ENCODE results near the gene SNAI3.

SNAI3 gene

DNA sequence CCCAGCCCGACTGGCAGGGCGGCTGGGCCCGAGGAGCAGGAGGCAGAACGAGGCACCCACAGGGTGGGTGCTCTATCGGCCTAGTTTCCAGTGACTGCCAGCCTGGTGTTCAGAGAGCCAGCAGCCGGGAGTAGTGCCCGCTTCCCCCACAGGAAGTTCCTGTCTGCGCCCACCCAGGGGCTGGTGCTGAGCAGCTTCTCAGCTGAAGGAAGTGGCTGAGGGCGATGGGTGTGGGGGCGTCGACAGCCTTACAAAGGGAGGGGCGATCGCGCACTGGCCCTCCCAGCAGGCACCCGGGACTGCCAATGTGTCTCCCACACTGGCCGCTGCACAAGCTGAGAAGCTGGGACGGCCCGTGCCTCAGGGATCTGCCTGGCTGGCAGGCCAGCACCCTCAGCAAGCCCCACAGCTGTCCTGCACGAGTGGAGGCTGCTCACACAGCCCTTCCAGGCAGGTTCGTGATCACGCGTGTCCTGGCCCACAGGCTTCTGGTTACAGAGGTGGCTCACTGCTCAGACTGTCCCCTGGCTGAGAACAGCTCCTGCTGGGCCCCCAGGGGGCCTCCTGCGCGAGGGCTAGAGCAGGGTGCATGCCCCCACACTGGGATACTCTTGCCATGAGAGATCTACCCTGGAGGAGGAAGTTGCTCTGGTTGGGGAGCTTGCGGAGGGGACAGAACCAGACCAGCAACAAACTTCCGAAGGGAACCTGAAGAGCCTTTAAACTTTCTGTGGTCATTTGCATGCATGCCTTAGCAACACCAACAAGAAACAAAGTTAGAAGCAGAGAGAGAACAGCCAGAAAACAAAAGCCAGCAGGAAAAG lies 17.4 kb upstream of the SNAI3 start:
- no peak for DNase-seq

DNA sequence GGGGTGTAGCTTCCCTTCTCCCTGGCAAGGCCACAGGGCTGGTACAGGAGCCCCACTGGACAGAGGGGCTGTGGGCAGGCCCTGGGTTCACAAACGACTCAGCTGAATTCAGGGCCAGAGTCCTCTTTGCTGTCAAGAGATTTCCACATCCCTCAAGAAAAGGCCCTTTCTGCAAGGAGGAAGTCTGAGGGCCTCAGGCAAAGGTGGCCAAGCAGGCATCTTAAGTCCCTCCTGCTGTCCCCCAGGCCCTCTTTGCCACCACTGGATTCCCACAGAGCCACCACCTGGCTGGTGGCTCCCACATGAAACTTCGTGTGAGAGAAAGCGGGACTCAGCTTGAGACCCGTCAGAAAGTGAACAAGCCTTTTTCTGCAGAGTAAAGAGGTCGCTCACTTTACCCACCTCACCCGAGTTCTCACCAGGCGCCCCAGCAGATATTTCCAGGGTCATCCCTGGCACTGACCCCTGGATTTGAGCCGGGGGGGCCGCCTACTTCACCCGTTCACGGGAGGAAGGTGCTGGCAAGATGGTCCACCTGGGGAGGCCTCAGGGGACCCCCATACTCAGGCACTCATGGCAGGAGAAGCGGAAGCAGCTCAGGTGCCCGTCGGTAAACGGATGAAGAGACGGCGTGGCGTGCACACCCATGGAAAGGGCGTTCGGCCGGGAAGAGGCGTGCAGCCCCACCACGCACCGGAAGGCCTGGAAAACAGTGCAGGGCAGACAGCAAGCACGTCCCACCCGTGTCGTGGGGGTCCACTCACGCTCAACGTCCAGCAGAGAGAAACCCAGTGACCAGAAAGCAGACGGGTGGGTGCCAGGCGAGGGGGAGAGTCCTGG lies 16.3 kb upstream of the SNAI3 start:
- no peak for DNase-seq

DNA sequence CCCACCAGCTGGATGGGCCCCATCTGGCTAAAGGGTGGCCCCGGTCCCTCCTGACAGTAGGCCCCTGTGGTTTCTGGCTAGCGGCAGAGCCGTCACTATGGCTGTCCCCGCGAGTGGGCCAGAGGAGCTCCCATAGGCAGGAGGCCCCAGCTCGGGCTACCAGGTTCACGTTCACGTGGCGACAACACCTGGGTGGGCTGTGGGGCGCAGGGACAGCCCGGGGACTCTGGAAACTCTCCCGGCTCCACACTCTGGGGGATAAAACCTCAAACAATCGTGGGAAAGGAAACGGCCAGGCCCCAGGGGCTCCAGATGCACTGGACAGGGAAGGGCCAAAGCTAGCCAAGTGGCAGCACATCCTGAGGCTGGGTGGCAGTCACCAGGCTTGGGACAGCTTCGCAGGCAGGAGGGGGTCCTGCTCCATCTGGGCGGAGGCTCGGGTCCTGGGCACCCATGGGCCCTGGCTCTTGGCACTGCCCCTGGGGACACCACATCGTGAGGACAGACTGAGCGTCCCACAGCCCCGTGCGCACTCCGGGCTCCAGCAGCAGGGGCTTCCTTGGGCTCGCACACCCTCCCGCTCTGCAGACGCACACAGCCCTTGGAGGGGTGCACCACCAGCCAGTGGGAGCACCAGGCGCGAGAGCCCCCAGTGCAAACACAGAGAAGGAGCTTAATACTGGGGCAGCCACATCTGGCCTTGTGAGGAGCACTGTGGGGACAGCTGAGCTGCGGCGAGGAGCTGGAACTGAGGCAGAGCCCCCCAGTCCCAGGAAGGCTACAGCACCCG lies 15.5 kb upstream of the SNAI3 start:
- DNase-seq, result no peak

DNA sequence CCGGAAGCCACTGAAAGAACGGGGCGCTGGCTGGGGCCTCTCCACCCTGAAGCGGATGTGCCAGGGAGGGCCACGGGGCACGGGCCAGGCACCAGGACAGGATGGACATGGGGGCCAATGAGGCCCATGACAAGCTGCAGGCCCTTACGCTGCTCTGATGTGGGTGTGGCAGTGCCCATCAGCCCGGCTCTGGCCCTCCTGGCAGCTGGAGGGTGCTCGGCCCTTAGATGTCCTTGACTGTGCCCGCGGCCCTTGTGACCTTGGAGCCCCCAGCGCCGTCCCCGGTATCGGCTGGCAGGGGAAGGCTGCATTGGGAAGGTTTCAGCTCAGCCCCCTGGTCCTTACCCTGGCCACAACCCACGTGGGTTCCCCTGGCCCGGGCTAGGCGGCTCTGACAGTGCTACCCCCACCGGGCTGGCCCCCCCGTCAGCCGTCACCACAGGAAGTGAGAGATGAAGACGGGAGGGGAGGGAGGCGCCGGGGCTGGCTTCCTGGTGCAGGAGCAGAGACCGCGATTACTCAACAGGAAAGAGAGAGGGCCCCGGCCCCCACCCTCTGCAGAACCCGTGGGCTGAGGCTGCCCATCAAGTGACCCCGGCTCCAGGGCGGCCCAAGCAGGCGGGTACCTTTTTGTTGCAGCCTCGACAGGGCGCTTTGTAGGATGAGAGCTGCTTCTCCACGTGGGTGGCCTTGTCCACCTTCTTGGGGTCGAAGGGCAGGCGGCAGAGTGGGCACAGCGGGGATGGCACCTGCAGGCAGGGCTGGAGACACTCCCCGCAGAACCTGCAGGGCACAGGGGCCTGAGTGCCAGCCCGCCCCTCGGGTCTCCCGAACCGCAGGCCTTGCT lies 14.6 kb upstream of the SNAI3 start:
- no peak for DNase-seq

DNA sequence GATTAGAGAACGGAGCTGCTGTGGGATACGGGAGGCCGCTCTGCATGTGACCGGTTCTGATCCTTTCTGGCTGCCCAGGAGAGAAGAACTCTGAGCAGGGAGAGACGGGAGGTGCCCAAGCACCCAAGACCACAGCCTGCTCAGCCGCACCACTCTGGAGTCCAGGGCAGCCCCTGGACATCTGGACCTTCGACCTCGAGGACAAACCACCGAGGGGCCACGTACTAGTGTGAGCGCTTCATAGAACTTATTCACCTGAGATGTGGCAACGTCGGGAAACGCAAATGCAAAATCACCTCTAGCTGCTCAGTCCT lies 14.0 kb upstream of the SNAI3 start:
- no peak for DNase-seq

DNA sequence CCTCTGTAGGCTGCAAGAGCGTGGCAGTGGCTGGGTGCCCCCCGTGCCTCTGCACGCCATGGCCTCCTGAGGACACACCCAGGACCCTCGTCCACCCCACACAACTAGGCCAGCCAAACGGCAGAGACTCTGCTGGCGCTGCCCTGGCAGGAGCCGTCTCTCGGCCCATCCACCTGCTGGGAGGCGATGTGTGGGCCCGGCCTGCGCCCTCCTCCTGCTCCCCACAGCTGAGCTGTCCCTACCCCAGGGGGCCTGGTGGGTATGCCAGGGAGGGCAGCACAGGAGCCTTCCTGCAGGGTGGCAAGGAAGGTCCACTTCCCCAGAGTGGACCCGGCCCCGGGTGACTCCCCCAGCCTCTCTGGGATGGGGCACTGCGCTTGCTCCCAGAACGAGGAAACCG lies 12.9 kb upstream of the SNAI3 start:
- no peak for DNase-seq

DNA sequence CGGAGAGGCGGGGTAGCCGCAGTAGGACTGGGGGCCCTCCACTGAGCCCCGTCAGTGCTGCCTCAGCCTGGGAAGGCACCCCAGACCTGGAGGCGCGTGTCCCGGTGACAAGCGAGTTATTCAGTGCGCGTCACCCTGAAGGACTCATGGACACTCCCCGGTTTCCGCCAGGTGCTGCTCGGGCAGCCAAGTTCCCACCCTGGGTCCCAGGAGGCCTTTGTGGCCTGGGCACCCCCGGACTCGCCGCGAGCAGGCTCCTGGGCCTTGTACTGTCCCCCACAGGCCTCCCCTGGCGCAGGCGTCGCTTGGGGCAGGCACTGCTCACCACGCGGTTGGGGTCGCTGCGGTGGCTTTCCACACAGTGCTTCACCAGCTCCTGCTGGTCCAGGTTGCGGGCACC lies 12.3 kb upstream of the SNAI3 start:
- no peak for DNase-seq

DNA sequence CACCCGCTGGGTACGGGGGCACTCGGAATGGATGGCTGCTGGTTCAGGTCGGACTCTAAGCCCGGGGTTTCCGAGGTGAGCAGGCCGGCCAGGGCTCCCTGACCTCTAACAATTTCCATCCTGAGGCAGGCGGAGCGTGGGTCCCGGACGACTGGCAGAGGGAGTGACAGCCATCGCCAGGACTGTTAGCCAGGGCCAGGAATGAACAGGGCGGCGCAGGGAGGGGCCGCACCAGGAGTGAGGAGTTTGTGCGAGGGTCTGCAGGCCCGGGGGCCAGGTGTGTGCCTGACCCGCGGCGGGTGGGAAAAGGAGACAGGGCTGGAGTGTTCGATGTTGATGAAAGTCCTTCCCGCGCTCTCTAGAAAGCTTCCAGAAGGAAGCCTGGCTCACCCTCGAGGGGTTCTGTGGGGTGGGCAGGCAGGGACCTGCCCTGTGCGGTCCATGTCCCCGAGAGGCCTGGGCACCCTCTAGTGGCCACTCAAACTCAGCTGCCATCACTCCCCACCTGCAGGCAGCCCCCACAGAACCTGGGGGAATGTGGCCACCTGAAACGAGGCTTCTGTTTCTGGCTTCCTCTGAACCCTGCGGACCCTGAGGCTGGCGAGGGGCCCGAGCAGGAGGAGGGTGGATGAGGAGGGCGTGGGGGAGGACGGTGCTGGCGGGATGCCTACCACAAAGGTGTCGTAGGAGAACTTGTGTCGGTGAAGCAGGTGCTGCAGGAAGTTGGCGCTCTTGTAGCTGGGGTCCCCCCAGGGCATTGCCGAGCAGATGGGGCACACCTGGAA lies 11.7 kb upstream of the SNAI3 start:
- no peak for DNase-seq

DNA sequence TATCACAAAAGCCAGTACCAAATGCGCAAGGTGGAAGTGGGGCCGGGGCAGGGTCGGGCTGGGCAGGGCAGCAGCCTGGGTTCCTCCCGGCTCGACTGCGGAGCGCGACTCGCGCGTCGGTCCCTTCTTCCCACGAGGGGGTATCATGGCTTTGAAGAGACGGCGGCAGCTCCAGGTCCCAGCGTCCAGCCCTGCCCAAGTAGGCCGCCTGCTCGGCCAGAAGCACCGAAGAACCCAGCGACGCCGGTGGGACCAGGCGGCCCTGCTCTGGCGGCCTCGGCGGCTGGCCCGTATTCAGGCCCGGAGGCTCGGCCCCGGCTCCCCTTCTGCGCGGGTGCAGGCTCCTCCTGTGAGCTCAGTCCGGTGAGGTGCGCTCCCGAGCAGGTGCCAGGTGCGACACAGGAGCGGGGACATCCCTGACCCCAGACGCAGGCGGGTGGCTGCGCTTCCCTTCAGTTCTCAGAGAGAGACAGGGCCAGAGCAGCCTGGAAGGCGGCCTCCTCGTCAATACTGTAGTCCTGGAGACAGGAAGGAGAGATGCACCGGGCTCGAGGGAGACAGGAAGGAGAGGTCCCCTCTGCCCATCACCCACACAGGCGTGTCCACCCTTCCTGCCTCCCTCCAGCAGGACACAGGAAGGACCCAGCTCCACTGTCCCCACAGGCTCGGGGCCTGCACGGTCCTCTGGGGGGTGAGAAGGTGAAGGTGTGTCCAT lies 11.0 kb upstream of the SNAI3 start:
- no peak for DNase-seq

DNA sequence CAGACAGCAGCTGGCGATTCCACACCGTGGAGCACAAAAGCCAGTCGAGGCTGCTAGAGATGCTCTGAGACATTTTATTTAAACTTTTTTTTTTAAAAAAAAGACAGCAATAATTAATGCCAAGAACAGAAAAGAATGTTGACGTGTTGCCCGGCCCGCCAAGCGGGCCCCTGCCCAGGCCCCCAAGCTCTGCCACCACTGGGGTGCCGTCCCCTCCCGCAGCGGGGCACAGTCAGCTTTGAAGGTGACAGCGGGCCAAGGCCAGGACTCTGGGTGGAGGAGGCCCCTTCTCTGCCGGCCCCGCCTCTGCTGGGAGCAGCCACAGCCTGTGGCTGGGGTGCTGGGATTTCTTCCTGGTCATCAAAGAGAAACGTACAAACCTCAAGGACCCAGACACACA lies 10.1 kb upstream of the SNAI3 start:
- DNase-seq, result no peak

DNA sequence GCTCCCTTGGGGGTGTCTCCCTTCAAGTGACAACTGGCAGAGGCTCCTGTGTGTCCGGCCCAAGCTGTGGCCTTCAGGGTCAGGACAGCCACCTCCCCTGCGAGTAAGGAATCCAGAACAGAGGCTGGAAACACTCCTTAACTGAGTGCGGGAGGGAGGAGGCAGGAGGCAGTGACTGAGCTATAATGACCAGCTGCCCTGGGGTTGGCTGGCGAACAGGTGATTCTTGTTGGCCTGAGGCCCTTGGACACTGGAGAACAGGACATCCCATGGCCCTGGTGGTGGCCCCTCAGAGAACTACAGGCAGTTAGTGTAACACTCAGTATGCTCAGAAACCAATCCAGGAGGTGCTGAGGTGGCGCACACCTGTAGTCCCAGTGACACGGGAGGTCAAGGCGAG lies 9.4 kb upstream of the SNAI3 start:
- DNase-seq, result no peak

DNA sequence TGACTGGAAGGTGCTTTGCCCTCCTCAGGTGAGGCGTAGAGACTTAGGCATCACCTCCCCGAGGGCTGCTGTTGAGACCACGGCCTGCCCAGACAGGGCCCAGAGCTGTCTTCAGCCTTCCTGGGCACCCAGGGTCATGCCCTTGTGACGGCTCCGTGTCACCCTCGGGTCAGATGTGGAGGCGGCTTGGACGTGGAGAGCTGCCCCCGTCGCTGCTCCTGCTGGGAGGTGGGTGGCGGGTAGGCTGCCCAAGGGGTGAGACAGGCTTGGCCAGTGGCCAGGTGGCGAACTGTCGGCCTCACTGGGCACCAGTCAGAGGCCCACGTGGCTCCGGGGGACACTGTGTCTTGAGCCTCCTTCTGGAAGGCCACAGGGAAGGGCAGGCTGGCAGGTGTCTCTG lies 8.9 kb upstream of the SNAI3 start:
- DNase-seq, result no peak

DNA sequence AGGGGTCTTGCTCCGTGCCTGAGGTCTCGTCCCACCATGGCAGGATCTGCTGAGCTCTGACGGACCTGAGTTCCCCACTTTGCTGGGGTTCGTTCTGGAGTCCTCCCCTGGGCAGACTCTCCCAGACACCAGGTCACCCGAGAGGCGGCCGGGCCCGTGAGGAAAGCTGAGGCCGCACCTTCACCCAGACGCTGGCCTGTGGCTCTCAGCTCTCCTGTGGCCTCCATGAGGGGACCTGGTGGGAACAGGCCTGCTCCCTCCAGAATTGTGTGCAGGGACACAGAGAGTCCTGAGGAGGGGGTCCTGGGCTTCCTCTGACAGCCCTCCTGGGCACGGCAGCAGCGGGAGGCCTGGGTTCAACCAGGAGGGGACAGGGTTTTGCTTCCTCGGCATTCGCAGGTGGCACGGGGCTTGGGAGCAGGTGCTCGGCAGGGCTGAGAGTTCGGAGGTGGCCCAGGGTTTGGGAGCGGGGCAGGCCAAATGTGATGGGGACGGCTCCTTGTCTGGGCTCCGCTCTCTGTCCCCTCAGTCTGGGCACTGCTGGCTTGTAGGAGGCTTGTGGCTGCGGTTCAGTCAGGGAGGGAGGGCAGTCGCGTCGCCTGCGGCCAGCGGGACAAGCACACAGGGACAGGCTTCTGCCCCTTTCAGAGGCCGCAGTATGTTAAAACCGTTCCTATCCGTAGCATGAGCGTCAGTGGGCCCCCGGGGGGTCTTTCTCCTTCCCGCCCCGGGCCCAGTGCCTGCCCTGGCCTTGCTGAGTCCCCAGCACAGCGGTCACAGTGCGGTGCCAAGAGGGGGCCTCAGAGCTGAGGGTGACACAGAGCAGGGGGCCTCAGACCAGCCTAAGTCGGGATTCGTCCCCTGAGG lies 8.1 kb upstream of the SNAI3 start:
- no peak for DNase-seq

DNA sequence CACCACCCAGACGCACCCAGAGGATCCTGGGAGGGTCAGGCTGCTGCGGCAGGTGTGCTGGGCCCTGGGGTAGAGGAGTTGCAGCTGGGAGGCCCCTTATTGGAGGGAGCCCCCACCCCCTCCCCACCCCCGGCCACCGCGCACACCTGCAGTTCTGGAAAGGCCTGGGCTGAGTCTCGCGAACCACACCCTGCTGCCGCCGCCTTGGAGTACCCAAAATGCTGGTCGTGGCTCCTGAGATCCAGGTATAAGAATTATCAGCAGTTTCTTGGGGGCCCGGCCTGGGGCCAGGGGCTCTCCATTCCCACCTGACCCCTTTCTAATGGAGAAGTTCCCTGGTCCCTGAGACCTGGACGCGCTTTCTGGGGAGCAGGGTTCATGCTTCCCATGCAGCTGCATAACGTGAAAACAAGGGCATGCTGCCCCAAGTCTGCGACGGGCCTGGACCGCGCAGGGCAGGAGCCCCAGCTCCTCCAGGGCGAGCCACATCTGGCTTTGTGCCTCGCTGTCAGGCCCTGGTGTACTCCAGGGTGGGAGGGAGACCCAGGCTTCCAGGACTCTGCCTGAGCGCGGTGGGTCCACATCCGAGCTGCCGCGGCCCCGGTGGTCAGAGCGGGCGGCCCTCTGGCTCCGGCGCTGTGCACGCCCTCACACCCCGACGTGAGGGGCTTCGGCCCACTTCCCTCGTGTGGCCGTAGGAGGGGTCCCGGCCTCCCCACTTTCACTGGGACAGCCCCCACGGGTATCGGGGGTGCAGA lies 7.3 kb upstream of the SNAI3 start:
- no peak for DNase-seq

DNA sequence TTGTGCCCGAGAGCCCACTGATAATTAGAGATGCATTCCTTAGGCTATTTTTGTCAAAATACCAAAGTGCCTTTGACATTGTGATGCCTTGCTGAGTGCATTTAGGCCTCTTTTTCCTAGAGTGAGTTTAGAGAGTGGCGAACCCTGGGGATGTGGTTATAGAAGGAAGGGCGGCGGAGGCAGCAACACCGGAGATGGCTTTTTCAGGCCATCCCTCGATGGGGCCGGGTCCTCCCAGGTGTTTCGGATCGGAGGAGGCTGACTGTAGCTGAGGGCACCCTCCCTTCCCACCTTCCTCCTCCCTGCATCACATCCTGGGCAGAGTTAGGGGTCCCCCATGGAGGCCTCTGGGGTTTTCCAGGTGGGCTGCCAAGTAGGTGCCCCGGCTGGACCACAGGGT lies 6.6 kb upstream of the SNAI3 start:
- no peak for DNase-seq

DNA sequence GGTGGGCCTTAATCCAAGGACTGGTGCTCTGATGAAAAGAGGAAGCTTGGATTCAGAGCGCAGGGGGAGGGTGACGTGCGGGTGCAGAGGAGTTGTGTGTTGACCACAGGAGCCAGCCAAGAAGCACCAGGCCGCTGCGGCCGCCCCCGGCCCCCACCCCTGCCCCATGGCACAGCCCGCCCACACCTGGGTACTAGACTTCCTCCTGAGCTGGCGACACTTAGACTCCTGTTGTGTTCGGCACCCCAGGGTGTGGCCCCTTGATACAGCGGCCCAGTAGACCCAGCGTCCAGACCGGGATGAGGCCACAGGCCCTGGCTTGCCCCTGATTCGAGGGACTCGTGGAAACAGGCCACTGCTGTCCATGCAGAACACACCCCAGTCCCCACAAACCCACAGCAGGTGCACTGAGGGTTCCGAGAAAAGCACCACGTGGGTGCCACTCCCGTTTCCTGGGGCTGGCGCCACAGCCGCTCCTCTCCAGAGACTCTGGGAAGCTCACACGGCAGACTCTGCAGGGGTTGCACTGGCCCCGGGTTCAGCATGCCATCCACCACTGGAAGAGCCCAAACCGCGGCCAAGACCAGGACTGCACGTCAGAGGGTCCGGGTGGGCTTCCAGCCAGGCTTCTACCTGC lies 5.7 kb upstream of the SNAI3 start:
- DNase-seq, result no peak

DNA sequence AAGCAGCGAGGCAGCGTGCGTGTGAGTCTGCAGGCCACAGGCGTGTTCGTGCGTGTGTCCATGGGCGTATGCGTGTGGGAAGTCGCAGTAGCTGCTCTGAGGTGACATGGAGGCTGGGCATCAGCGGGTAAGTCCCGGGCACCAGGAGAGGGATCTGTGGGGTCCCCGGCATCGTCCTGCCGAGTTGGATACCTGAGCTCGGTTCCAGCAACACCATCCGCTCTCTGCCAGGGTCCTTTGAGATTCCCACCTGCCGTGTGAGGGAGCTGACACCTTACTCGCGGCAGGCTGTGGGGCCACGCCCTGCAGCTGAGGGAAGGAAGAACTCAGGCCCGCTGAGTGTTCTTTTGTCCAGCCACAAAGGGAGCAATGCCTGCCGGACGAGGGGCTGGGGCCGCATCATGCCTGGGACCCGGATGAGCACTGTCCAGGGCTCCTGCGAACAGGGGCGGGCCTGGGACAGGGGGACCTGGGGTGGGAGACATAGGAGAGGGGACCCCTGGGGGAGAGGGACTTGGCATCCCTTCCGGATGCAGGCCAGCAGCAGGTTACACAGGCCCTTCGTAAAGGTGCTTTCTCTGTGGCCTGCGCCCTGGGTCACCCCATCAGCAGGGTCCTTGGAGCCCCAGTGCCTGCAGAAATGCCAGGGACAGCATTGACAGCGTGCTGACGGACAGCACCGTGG lies 5.0 kb upstream of the SNAI3 start:
- no peak for DNase-seq

Data from retina (tissue), 1 donor.